ENCODE results near the gene UHMK1.

The UHMK1 gene

DNA sequence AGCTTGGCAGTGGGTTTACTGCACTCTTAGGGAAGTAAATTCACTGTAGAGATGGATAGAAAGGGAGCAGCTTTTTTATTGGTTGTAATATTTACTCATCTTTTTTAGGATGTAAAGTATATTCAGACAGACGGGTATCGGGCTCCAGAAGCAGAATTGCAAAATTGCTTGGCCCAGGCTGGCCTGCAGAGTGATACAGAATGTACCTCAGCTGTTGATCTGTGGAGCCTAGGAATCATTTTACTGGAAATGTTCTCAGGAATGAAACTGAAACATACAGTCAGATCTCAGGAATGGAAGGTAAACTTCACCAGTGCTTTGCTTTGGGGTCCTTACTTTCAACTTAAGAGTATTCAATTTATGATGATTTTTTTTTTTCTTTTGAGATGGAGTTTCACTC lies 3.2 kb downstream of the UHMK1 start:
- no peak for TF ChIP-seq EZH2phosphoT487 (IDR thresholded peaks at IDR 0.05; ENCODE audit: low read length)
- peaks cover 76% of the 10 kb centered on the region for H3K79me2 ChIP-seq (ENCODE audit: low read length)
- no peak overlapping the region for H3K9ac ChIP-seq (ENCODE audit: low read length)
- no peak for DNase-seq
- H3K4me1 ChIP-seq (ENCODE audit: low read length), result peaks cover 13% of the 10 kb centered on the region
- H3K27me3 ChIP-seq (replicated peaks; ENCODE audit: insufficient read depth, low read length), result no peaks in the 10 kb centered on the region
- H3K36me3 ChIP-seq (replicated peaks; ENCODE audit: insufficient read depth, low read length), result peaks cover 35% of the 10 kb centered on the region
- H3K4me2 ChIP-seq (ENCODE audit: low read depth, low read length), result no peak overlapping the region
- H3K9me2 ChIP-seq (replicated peaks; ENCODE audit: insufficient read depth, low read length), result no peaks in the 10 kb centered on the region
- no peak overlapping the region for H2AFZ ChIP-seq (ENCODE audit: low read length)
- no peak overlapping the region for H3K27ac ChIP-seq (ENCODE audit: low read length)
- no peak overlapping the region for H3K4me3 ChIP-seq (ENCODE audit: low read length)
- H3K9me3 ChIP-seq (replicated peaks; ENCODE audit: insufficient read depth, low read length), result no peaks in the 10 kb centered on the region
- no peaks in the 10 kb centered on the region for H4K20me1 ChIP-seq (ENCODE audit: insufficient read depth, low read length)
- peaks cover 16% of the 10 kb centered on the region; the same call in 1 of the 2 replicates for H3F3A ChIP-seq (ENCODE audit: insufficient read depth, low read length)

DNA sequence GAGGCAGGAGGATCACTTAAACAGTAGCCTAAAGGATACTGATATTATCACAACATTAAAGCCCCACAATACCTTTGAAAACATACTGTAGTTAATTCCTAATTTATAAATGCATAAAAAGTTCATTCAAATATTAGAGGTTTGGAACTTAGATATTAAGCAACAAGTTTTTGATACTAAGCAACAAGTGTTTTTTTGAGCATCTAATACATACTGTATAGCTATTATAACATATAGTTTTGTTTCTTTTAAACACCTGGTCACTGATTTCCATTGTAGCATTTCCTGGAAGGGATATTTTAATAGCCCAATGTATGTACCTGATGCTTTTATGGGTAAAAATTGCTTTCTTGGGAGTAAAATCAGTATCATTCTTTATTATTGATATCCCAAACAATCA lies 4.5 kb downstream of the UHMK1 start:
- Histone ChIP-seq H3K9me3 (replicated peaks; ENCODE audit: insufficient read depth, low read length) (no peaks in the 10 kb centered on the region), H4K20me1 (ENCODE audit: insufficient read depth, low read length) (no peaks in the 10 kb centered on the region), H3K9me2 (replicated peaks; ENCODE audit: insufficient read depth, low read length) (no peaks in the 10 kb centered on the region), H3K27me3 (replicated peaks; ENCODE audit: insufficient read depth, low read length) (no peaks in the 10 kb centered on the region), H3K36me3 (replicated peaks; ENCODE audit: insufficient read depth, low read length) (peaks cover 36% of the 10 kb centered on the region), H3K4me2 (ENCODE audit: low read depth, low read length) (no peak overlapping the region), H3K9ac (ENCODE audit: low read length) (no peak overlapping the region), H3K4me3 (ENCODE audit: low read length) (no peak overlapping the region), H2AFZ (ENCODE audit: low read length) (no peak overlapping the region), H3K27ac (ENCODE audit: low read length) (no peak overlapping the region), H3K4me1 (ENCODE audit: low read length) (peaks cover 13% of the 10 kb centered on the region), H3K79me2 (ENCODE audit: low read length) (peaks cover 78% of the 10 kb centered on the region), H3F3A (ENCODE audit: insufficient read depth, low read length) (peaks cover 14% of the 10 kb centered on the region; the same call in 1 of the 2 replicates)
- no peak for DNase-seq
- TF ChIP-seq EZH2 (optimal IDR thresholded peaks at IDR 0.05; ENCODE audit: low read depth, low read length), result no peak
- TF ChIP-seq EZH2phosphoT487 (IDR thresholded peaks at IDR 0.05; ENCODE audit: low read length), result no peak
- TF ChIP-seq, protein P1, sequence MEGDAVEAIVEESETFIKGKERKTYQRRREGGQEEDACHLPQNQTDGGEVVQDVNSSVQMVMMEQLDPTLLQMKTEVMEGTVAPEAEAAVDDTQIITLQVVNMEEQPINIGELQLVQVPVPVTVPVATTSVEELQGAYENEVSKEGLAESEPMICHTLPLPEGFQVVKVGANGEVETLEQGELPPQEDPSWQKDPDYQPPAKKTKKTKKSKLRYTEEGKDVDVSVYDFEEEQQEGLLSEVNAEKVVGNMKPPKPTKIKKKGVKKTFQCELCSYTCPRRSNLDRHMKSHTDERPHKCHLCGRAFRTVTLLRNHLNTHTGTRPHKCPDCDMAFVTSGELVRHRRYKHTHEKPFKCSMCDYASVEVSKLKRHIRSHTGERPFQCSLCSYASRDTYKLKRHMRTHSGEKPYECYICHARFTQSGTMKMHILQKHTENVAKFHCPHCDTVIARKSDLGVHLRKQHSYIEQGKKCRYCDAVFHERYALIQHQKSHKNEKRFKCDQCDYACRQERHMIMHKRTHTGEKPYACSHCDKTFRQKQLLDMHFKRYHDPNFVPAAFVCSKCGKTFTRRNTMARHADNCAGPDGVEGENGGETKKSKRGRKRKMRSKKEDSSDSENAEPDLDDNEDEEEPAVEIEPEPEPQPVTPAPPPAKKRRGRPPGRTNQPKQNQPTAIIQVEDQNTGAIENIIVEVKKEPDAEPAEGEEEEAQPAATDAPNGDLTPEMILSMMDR (IDR thresholded peaks at IDR 0.05; ENCODE audit: low read length), result no peak

DNA sequence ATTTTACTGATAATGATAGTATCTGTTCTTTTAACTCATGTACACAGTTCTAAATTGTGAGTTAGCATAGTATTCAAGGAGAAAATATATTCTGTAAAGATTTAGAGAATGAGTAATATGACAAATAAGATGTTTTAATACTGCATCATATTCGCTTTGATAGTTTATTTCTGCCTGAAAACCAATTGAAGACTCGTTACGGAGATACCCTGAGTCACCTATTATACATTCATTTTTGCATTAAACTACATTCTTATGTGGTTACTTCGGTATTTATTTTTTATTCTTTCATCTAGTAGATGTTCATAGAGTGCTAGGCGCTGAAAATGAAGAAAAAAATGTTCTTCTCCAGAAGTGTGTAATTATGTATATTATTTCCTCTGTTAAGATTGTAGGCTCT lies 5.3 kb downstream of the UHMK1 start:
- no peak overlapping the region for H2AFZ ChIP-seq (ENCODE audit: low read length)
- H3K9me2 ChIP-seq (replicated peaks; ENCODE audit: insufficient read depth, low read length), result no peaks in the 10 kb centered on the region
- no peak for TF ChIP-seq EZH2phosphoT487 (IDR thresholded peaks at IDR 0.05; ENCODE audit: low read length)
- TF ChIP-seq EZH2 (optimal IDR thresholded peaks at IDR 0.05; ENCODE audit: low read depth, low read length), result no peak
- TF ChIP-seq, protein P1 (IDR thresholded peaks at IDR 0.05; ENCODE audit: low read length), result no peak
- H3K4me2 ChIP-seq (ENCODE audit: low read depth, low read length), result no peak overlapping the region
- H3K27me3 ChIP-seq (replicated peaks; ENCODE audit: insufficient read depth, low read length), result no peaks in the 10 kb centered on the region
- no peaks in the 10 kb centered on the region for H4K20me1 ChIP-seq (ENCODE audit: insufficient read depth, low read length)
- no peak overlapping the region for H3K27ac ChIP-seq (ENCODE audit: low read length)
- H3K4me3 ChIP-seq (ENCODE audit: low read length), result no peak overlapping the region
- peaks cover 37% of the 10 kb centered on the region for H3K36me3 ChIP-seq (replicated peaks; ENCODE audit: insufficient read depth, low read length)
- H3K4me1 ChIP-seq (ENCODE audit: low read length), result peaks cover 13% of the 10 kb centered on the region
- no peak for DNase-seq
- H3K79me2 ChIP-seq (ENCODE audit: low read length), result peaks cover 72% of the 10 kb centered on the region
- H3F3A ChIP-seq (ENCODE audit: insufficient read depth, low read length), result peaks cover 5% of the 10 kb centered on the region; the same call in 1 of the 2 replicates
- H3K9me3 ChIP-seq (replicated peaks; ENCODE audit: insufficient read depth, low read length), result no peaks in the 10 kb centered on the region
- no peak overlapping the region for H3K9ac ChIP-seq (ENCODE audit: low read length)

DNA sequence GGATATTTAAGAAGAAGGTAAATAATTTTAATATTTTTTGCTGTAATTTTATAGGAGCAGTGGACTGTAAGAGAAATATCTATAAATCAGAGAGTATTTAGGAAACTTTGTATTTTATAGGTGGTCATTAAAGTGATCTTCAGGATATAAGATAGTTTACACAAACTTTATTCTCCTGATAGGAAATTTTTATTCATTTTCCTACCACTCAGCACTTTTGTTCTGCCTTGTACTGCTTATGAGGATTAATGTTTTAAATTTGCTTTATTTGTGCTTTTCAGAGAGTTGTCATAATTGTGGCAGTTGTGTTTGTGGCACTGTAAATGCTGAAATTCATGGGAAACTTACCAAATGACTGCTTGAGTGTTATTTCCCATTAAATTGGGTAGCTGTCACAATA lies 29.7 kb downstream of the UHMK1 start:
- no peak for DNase-seq
- no peak overlapping the region for H2AFZ ChIP-seq (ENCODE audit: low read length)
- peaks cover 4% of the 10 kb centered on the region; the same call in 1 of the 2 replicates for H3K36me3 ChIP-seq (replicated peaks; ENCODE audit: insufficient read depth, low read length)
- no peak overlapping the region for H3K4me3 ChIP-seq (ENCODE audit: low read length)
- no peaks in the 10 kb centered on the region for H3K9me3 ChIP-seq (replicated peaks; ENCODE audit: insufficient read depth, low read length)
- H3K4me2 ChIP-seq (ENCODE audit: low read depth, low read length), result no peak overlapping the region
- no peak overlapping the region for H3K9ac ChIP-seq (ENCODE audit: low read length)
- no peak overlapping the region for H3K27ac ChIP-seq (ENCODE audit: low read length)
- TF ChIP-seq, protein P1 (IDR thresholded peaks at IDR 0.05; ENCODE audit: low read length), result no peak
- TF ChIP-seq EZH2phosphoT487 (IDR thresholded peaks at IDR 0.05; ENCODE audit: low read length) (no peak), EZH2 (optimal IDR thresholded peaks at IDR 0.05; ENCODE audit: low read depth, low read length) (no peak)
- H3K4me1 ChIP-seq (ENCODE audit: low read length), result peaks cover 18% of the 10 kb centered on the region
- peaks cover 16% of the 10 kb centered on the region for H3F3A ChIP-seq (ENCODE audit: insufficient read depth, low read length)
- H3K79me2 ChIP-seq (ENCODE audit: low read length), result no peaks in the 10 kb centered on the region
- H4K20me1 ChIP-seq (ENCODE audit: insufficient read depth, low read length), result no peaks in the 10 kb centered on the region
- no peaks in the 10 kb centered on the region for H3K9me2 ChIP-seq (replicated peaks; ENCODE audit: insufficient read depth, low read length)
- H3K27me3 ChIP-seq (replicated peaks; ENCODE audit: insufficient read depth, low read length), result no peaks in the 10 kb centered on the region

Measured in MM.1S (cell line).